ENCODE results near the gene SLC24A3. TPM values are rescaled to one million over a fixed set of nuclear protein-coding genes. Genes with fewer than 3 reads are reported as not detected.

SLC24A3 gene
- total RNA-seq, 1 donor from 2014 or later: 0.10 TPM

DNA sequence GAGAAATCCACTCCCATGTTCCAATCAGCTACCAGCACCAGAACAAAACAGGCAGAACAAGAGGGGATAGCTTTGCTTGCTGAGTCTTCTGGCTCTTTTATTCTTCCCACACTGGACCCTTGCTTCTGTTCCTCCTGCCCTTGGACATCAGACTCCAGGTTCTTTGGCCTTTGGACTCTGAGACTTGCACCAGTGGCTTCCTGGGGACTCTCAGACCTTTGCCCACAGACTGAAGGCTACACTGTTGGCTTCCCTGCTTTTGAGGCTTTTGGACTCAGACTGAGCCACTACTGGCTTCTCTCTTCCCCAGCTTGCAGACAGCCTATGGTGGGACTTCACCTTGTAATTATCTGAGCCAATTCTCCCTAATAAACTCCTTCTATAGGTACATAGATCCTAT, 403.2 kb downstream of the SLC24A3 start:
- no peak for DNase-seq (ENCODE audit: low spot score)
- Mint-ChIP-seq H3K36me3 (ENCODE audit: low read depth) (no peaks in the 10 kb centered on the region), H3K9me3 (ENCODE audit: low read depth) (no peaks in the 10 kb centered on the region), H3K4me1 (ENCODE audit: low read depth) (no peaks in the 10 kb centered on the region), H3K27me3 (ENCODE audit: low read depth) (peaks cover 26% of the 10 kb centered on the region), H3K27ac (ENCODE audit: unreplicated experiment) (no peak overlapping the region), H3K4me3 (ENCODE audit: unreplicated experiment) (no peak overlapping the region)
- TF ChIP-seq, protein P1, sequence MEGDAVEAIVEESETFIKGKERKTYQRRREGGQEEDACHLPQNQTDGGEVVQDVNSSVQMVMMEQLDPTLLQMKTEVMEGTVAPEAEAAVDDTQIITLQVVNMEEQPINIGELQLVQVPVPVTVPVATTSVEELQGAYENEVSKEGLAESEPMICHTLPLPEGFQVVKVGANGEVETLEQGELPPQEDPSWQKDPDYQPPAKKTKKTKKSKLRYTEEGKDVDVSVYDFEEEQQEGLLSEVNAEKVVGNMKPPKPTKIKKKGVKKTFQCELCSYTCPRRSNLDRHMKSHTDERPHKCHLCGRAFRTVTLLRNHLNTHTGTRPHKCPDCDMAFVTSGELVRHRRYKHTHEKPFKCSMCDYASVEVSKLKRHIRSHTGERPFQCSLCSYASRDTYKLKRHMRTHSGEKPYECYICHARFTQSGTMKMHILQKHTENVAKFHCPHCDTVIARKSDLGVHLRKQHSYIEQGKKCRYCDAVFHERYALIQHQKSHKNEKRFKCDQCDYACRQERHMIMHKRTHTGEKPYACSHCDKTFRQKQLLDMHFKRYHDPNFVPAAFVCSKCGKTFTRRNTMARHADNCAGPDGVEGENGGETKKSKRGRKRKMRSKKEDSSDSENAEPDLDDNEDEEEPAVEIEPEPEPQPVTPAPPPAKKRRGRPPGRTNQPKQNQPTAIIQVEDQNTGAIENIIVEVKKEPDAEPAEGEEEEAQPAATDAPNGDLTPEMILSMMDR (IDR thresholded peaks at IDR 0.05): no peak

DNA sequence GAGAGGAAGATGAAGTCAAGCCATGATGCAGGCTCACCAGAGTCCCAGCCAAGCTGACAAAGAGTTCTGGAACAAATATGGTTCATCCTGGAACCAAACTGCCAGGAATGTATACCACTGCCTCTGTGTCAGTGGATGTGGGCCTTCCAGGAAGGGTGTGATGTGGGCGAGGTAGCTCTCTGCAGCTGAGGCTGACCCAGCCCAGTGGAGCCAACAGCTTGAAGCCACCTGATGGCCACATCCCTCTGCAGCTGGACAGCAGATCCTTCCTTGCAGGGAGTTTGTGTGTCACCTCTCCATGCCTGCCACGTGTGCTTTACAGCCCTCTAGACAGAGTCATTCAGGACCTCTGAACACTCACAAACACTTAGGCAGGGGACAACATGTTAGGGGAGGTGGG, 403.6 kb downstream of the SLC24A3 start:
- DNase-seq (ENCODE audit: low spot score): no peak
- H3K4me1 Mint-ChIP-seq (ENCODE audit: low read depth): no peaks in the 10 kb centered on the region
- no peak overlapping the region for H3K4me3 Mint-ChIP-seq (ENCODE audit: unreplicated experiment)
- H3K27me3 Mint-ChIP-seq (ENCODE audit: low read depth): peaks cover 27% of the 10 kb centered on the region
- H3K9me3 Mint-ChIP-seq (ENCODE audit: low read depth): no peaks in the 10 kb centered on the region
- TF ChIP-seq, protein P1 (IDR thresholded peaks at IDR 0.05): no peak
- H3K36me3 Mint-ChIP-seq (ENCODE audit: low read depth): no peaks in the 10 kb centered on the region
- no peak overlapping the region for H3K27ac Mint-ChIP-seq (ENCODE audit: unreplicated experiment)

DNA sequence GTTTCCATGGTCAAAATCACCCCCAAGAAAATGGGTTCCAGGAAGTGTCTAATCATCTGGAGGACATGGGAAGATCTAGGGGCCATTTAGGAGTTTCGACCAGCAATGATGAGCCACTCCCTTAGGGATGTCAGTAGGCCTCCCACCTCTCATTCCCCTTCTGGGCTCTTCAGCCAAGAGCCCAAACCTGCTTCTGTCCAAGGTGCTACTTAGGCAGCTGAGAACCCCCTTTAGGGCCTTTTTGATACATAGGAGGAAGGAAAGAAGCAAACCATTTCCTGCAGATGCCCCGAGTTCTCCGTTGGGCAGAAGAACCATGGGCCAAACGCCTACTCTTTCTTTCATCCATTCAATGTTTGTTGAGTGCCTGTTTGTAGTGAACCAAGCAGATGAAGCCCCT, 404.2 kb downstream of the SLC24A3 start:
- H3K27me3 Mint-ChIP-seq (ENCODE audit: low read depth): peaks cover 27% of the 10 kb centered on the region
- H3K36me3 Mint-ChIP-seq (ENCODE audit: low read depth): no peaks in the 10 kb centered on the region
- H3K4me3 Mint-ChIP-seq (ENCODE audit: unreplicated experiment): no peak overlapping the region
- no peaks in the 10 kb centered on the region for H3K4me1 Mint-ChIP-seq (ENCODE audit: low read depth)
- no peaks in the 10 kb centered on the region for H3K9me3 Mint-ChIP-seq (ENCODE audit: low read depth)
- H3K27ac Mint-ChIP-seq (ENCODE audit: unreplicated experiment): no peak overlapping the region
- DNase-seq (ENCODE audit: low spot score): no peak
- TF ChIP-seq, protein P1 (IDR thresholded peaks at IDR 0.05): no peak

DNA sequence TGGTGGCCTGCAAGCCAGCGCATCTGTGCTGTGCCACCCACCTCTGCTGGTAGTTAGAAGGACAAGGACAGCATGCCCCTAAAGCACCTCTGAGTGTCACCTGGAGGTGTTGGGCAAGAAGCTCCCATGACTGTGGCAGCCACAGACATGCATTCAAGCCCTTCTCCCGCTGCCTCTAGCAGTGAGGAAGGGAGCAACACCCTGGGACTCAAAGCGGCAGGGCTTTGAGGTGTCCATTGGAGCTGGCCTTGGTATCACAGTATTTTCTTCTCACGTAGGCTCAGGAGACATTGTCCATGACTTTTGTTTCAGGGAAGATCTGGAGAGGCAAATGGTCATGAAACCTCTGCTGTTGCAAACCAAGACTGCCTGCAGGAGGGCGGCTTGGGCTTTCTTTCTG, 404.8 kb downstream of the SLC24A3 start:
- no peak for DNase-seq (ENCODE audit: low spot score)
- Mint-ChIP-seq H3K4me3 (ENCODE audit: unreplicated experiment) (no peak overlapping the region), H3K4me1 (ENCODE audit: low read depth) (no peaks in the 10 kb centered on the region), H3K9me3 (ENCODE audit: low read depth) (no peaks in the 10 kb centered on the region), H3K27ac (ENCODE audit: unreplicated experiment) (no peak overlapping the region), H3K36me3 (ENCODE audit: low read depth) (no peaks in the 10 kb centered on the region), H3K27me3 (ENCODE audit: low read depth) (peaks cover 33% of the 10 kb centered on the region)
- TF ChIP-seq, protein P1 (IDR thresholded peaks at IDR 0.05): no peak

DNA sequence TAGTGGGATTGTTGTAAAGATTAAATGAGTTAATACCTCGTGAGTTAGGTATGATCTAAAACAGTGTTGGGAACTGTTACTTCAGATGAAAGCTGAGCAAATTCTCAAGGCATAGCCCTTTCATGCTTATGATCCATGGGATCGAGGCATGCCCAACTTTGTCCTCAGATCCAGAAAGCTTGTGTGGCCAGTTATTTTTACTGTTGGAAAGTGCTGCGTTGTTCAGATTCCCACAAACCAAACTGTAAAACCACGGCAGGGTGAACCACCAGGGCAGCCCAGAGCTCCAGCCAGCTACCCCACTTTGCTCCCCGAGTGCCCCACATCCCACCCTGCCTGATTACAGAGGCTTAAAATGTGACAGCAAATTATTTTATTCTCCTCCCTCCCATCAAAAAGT, 406.3 kb downstream of the SLC24A3 start:
- Mint-ChIP-seq H3K27me3 (ENCODE audit: low read depth) (peaks cover 32% of the 10 kb centered on the region), H3K4me3 (ENCODE audit: unreplicated experiment) (no peak overlapping the region), H3K9me3 (ENCODE audit: low read depth) (peaks cover 3% of the 10 kb centered on the region), H3K36me3 (ENCODE audit: low read depth) (no peaks in the 10 kb centered on the region), H3K27ac (ENCODE audit: unreplicated experiment) (no peak overlapping the region), H3K4me1 (ENCODE audit: low read depth) (no peaks in the 10 kb centered on the region)
- TF ChIP-seq, protein P1 (IDR thresholded peaks at IDR 0.05): no peak
- DNase-seq (ENCODE audit: low spot score): no peak

Measured in chondrocyte (in vitro differentiated cells).